ENCODE measurements around the gene TMEM139.

The TMEM139 gene

DNA sequence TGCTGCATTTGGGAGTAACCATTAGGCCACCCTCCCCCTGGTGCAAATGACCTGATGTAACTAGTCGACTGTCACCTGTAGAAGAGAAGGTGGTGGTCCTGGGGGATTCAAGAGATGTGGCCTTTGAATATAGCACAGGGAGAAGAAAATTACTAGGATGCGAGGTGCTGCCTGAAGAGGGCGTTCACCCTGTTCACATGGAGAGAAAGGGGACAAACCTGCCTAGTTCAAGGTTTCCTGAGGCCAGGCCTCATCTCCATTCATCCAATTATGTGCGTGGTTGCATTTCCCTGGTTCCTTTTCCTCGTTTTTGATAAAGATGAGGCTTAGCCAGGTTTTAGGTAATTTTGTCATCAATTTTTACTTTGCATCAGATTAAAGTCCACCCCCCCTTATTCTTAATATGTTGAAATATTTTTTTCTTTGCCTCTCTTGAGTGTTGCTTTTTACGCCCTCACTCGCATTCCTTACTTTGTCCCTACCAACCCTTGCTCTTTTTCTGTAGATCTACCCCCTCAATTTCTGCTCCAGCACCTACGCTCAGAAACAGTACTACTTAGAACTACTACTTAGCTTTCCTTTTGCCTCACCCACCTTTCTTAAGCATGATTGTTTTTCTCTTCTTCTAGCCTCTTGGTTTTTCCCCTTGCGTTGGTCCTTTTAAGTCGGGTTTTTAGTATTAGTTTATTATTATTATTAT is 44.9 kb downstream of the TMEM139 start:
- no peak for DNase-seq

DNA sequence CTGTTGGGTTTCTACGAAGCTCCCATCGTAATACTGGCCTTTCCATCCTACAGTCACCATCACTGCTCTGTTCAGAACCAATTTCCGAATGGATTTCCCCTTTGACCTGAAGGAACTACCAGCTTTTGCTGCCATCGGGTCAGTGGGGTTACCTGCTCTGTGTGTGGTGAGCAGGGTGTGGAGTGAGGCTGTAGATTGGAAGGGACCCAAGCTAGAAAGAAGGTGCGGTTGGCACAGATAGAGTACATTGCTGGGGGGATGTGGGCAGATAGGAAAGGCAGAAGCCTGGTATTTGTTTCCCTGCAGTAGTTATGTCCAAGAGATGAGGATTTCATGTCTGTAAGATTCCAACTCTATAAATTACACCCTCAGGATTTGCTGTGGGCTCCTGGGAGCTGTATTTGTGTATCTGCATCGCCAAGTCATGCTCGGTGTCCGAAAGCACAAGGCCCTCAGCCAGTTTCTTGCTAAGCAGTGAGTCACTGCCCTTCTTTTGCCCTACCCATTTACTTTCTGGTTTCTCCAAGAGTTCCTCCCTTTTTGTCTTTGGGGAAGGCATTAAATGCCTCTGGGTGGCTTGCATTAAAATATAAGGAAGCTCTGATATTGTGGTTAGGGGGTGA is 46.5 kb downstream of the TMEM139 start:
- no peak for DNase-seq

DNA sequence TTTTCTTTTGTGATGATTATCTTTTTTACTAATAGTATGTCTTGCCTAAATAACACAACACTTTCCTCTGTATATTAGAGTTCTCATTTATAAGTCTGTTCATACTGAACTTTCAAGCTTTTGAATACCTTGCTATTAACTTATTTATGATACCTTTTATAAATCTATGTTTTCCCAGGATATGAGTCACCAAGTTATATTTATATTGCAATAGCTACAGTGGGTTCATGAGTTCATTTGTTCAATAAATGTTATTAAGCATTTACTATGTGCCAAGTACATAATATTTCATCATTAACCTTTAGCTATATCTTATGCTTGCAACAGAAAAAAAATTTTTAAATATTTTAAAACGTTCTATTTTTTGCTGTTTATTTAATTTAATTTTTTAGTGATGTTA is 49.5 kb downstream of the TMEM139 start:
- no peak for DNase-seq

DNA sequence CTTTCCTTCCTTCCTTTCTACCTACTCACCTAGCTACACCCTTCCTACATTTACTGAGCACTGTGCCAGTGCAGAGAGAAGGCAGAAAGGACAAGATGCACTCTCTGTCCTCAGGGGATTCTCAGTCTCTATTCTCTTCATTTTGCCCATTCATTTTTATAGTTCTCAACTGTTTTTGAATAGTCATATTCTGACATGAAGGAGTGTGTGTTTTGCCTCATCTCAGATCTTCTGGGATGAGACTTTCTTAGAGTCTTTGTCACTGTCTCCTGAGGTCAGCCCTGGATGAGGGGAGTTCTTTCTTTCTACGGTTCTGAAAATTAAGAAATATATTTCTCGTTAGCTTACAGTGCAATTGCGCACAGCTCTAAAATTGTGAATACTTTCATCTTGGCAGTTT is 52.5 kb downstream of the TMEM139 start:
- DNase-seq, result no peak
